Lower lobe of right lung (tissue), 2 donors: ENCODE results near the gene COL23A1. TPM values are rescaled to one million over a fixed set of nuclear protein-coding genes. Genes with fewer than 3 reads are reported as not detected.
A peak's percentile ranks its signal among the peaks of the same experiment; 100 is the strongest.

Experiments used
- ATAC-seq, 2 donors: fragments of 200-7000 bp; cut with Tn5 transposase; one replicate each; pipeline ENCODE4 v1.9.1; 2020 to 2022; ENCODE audit warnings: mild to moderate bottlenecking in 2 of 2, moderate library complexity in 2 of 2
- DNase-seq: peaks from one replicate; pipeline ENCODE4 v3.0.0-alpha.2; 2020
- H3K27ac ChIP-seq: fragments of 200-600 bp; one replicate; pipeline ENCODE4 v1.8.0; 2022
- H3K27me3 ChIP-seq: fragments of 200-600 bp; one replicate; pipeline ENCODE4 v1.8.0; 2022; ENCODE audit warnings: low read depth
- H3K36me3 ChIP-seq: fragments of 200-600 bp; one replicate; pipeline ENCODE4 v1.8.0; 2022; ENCODE audit warnings: mild to moderate bottlenecking
- H3K4me1 ChIP-seq: fragments of 200-600 bp; one replicate; pipeline ENCODE4 v1.8.0; 2022
- H3K4me3 ChIP-seq: fragments of 200-600 bp; one replicate; pipeline ENCODE4 v1.8.0; 2022; ENCODE audit warnings: mild to moderate bottlenecking
- H3K9me3 ChIP-seq: fragments of 200-600 bp; one replicate; pipeline ENCODE4 v1.8.0; 2022
- intact Hi-C: fragments of 100-400 bp; cut with DNase I; formaldehyde crosslinking; loops from one replicate; pipeline ENCODE4 v1.11.0; 2022
- total RNA-seq: library from RNA; stranded (reverse); fragmentation: NEBNext Ultra II Directional; extraction: Animal tissue kit (Norgen Biotek cat#: 25700); gene quantifications from one replicate; pipeline ENCODE4 v1.2.1, GENCODE V29; 2021
- TF ChIP-seq, protein P1 (sequence below): fragments of 200-600 bp; IDR thresholded peaks from one replicate; pipeline ENCODE4 v1.8.0; 2022; ENCODE audit warnings: antibody characterized with exemption, mild to moderate bottlenecking
- donor health status: DM: no; HTN: yes; CAD: no; lungs with severe emphysema.

The COL23A1 gene
- total RNA-seq, 1 donor from 2014 or later = 1.2 TPM

- DNase-seq (peak; percentile 71), ATAC-seq (peak; percentile 74 to 78)
- intact Hi-C loops = no loop called here
- TF ChIP-seq, protein P1, sequence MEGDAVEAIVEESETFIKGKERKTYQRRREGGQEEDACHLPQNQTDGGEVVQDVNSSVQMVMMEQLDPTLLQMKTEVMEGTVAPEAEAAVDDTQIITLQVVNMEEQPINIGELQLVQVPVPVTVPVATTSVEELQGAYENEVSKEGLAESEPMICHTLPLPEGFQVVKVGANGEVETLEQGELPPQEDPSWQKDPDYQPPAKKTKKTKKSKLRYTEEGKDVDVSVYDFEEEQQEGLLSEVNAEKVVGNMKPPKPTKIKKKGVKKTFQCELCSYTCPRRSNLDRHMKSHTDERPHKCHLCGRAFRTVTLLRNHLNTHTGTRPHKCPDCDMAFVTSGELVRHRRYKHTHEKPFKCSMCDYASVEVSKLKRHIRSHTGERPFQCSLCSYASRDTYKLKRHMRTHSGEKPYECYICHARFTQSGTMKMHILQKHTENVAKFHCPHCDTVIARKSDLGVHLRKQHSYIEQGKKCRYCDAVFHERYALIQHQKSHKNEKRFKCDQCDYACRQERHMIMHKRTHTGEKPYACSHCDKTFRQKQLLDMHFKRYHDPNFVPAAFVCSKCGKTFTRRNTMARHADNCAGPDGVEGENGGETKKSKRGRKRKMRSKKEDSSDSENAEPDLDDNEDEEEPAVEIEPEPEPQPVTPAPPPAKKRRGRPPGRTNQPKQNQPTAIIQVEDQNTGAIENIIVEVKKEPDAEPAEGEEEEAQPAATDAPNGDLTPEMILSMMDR = no peak
- H3K4me1 ChIP-seq = peaks cover 31% of the 10 kb centered on the region
- no peaks in the 10 kb centered on the region for H3K36me3 ChIP-seq
- H3K4me3 ChIP-seq = no peak overlapping the region
- peak overlapping the region; percentile 79 for H3K27ac ChIP-seq
- no peaks in the 10 kb centered on the region for H3K27me3 ChIP-seq
- no peaks in the 10 kb centered on the region for H3K9me3 ChIP-seq
These were observed 258.6 kb downstream of the COL23A1 start for GRCh38 chr5:178331491-178331996.

GRCh38 chr5:178330791-178331404 is 259.3 kb downstream of the COL23A1 start:
- H3K4me3 ChIP-seq = no peak overlapping the region
- intact Hi-C loops = no loop called here
- peak; percentile 19 to 26 for ATAC-seq
- no peaks in the 10 kb centered on the region for H3K36me3 ChIP-seq
- no peaks in the 10 kb centered on the region for H3K27me3 ChIP-seq
- H3K27ac ChIP-seq = peak overlapping the region; percentile 79
- DNase-seq = no peak
- TF ChIP-seq, protein P1 = no peak
- peaks cover 31% of the 10 kb centered on the region for H3K4me1 ChIP-seq
- no peaks in the 10 kb centered on the region for H3K9me3 ChIP-seq

GRCh38 chr5:178328826-178329730 is 261.1 kb downstream of the COL23A1 start:
- ATAC-seq (no peak), DNase-seq (peak; percentile 34)
- intact Hi-C loops = no loop called here
- TF ChIP-seq, protein P1 = no peak
- Histone ChIP-seq H3K27ac (no peak overlapping the region), H3K9me3 (no peaks in the 10 kb centered on the region), H3K4me3 (no peak overlapping the region), H3K27me3 (no peaks in the 10 kb centered on the region), H3K36me3 (no peaks in the 10 kb centered on the region), H3K4me1 (peaks cover 31% of the 10 kb centered on the region)

DNA sequence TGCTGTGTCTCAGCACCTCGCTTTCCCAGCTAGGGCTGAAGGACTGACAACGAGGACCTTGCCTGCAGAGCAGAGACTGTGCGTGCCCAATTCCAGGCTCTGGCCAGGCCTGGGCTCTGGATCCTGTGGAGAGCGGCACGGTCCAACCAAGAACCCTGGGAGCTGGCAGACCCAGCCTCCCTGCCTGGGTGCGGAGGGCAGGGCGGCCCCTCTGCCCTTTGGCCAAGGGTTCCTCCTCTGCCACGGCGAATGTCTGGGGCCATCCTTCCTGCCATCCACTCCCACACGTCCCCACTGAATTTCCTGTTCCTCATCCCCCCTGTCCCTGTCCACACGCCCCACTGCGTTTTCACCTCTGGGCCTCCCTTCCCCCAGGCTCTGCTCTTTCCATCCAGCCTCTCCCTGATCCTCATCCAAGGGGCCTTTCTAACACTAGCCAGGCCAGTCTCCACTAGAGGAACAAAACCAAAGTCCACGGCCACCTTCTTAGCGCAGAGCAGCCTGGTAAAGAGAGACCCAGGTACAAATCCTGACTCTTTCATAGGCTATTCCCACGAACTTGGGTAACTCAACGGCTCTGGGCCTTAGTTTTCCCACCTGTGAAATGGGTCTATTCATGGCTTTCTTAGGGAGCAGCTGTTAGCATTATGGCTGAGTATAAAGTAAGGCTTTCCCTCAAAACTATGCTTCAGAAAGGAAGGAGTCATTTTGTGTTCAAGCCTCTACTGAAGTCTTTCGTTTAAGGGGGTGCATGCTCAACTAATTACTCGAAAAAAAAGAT is 262.1 kb downstream of the COL23A1 start:
- intact Hi-C loops = no loop called here
- no peaks in the 10 kb centered on the region for H3K27me3 ChIP-seq
- no peaks in the 10 kb centered on the region for H3K36me3 ChIP-seq
- H3K27ac ChIP-seq = no peak overlapping the region
- no peak overlapping the region for H3K4me3 ChIP-seq
- H3K4me1 ChIP-seq = peaks cover 38% of the 10 kb centered on the region
- DNase-seq (peak; percentile 47), ATAC-seq (no peak)
- TF ChIP-seq, protein P1 = no peak
- H3K9me3 ChIP-seq = no peaks in the 10 kb centered on the region

GRCh38 chr5:178327446-178327845 is 262.7 kb downstream of the COL23A1 start:
- Histone ChIP-seq H3K27me3 (no peaks in the 10 kb centered on the region), H3K36me3 (no peaks in the 10 kb centered on the region), H3K9me3 (no peaks in the 10 kb centered on the region), H3K4me1 (peaks cover 38% of the 10 kb centered on the region), H3K27ac (no peak overlapping the region), H3K4me3 (no peak overlapping the region)
- ATAC-seq (no peak), DNase-seq (peak; percentile 21)
- TF ChIP-seq, protein P1 = no peak
- intact Hi-C loops = no loop called here
